PFSK-1 (cell line): ENCODE data around the gene NDUFAF3.

Experiments
- FOXP2 ChIP-seq: optimal IDR thresholded peaks from 2 replicates; pipeline ENCODE3; 2011; ENCODE audit warnings: borderline replicate concordance, control low read depth, inconsistent platforms; ENCODE audit not compliant: insufficient read depth; ENCODE audit errors: extremely low read length, extremely low read depth
- POLR2AphosphoS5 ChIP-seq: IDR thresholded peaks from 2 replicates; pipeline ENCODE4 v1.6.1; 2012; ENCODE audit warnings: low read depth, mild to moderate bottlenecking, control low read depth, low read length, moderate library complexity
- SIN3A ChIP-seq: IDR thresholded peaks from 2 replicates; pipeline ENCODE4 v1.6.1; 2012; ENCODE audit warnings: mild to moderate bottlenecking, low read length, moderate library complexity, borderline replicate concordance; ENCODE audit not compliant: insufficient read depth
- TAF1 ChIP-seq: IDR thresholded peaks from 2 replicates; pipeline ENCODE4 v1.6.1; 2012; ENCODE audit warnings: low read length, control low read depth, borderline replicate concordance; ENCODE audit not compliant: insufficient read depth
- TF ChIP-seq, protein P1 (sequence below), 2 experiments: IDR thresholded peaks; 2 replicates each; pipeline versions ENCODE4 v1.6.1 to v1.8.0; 2011 to 2012; ENCODE audit warnings: low read depth in 2 of 2, low read length in 2 of 2, control low read depth in 1 of 2, inconsistent platforms in 1 of 2, mild to moderate bottlenecking in 1 of 2, moderate library complexity in 1 of 2; ENCODE audit not compliant: insufficient read depth in 1 of 2

NDUFAF3 gene

DNA sequence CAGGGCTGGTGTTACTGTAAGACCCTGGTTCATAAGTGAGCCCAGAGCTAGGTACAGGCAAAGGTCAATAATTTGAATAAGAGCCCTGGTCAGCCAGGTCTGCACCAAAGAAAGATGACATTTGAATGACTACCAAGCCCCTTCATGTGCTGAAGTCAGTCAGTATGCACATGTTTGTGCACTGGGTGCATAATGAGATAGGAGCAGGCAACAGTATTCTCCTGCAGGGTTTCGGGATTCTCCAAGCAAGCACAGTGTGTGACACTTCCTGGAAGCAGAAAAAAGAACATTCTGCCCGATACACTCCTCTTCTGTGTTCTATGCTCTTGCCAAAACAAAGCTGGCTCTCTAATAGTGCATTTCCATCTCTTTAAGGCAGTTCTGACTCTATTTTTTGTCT lies 12.7 kb downstream of the NDUFAF3 start:
- TF ChIP-seq, protein P1, sequence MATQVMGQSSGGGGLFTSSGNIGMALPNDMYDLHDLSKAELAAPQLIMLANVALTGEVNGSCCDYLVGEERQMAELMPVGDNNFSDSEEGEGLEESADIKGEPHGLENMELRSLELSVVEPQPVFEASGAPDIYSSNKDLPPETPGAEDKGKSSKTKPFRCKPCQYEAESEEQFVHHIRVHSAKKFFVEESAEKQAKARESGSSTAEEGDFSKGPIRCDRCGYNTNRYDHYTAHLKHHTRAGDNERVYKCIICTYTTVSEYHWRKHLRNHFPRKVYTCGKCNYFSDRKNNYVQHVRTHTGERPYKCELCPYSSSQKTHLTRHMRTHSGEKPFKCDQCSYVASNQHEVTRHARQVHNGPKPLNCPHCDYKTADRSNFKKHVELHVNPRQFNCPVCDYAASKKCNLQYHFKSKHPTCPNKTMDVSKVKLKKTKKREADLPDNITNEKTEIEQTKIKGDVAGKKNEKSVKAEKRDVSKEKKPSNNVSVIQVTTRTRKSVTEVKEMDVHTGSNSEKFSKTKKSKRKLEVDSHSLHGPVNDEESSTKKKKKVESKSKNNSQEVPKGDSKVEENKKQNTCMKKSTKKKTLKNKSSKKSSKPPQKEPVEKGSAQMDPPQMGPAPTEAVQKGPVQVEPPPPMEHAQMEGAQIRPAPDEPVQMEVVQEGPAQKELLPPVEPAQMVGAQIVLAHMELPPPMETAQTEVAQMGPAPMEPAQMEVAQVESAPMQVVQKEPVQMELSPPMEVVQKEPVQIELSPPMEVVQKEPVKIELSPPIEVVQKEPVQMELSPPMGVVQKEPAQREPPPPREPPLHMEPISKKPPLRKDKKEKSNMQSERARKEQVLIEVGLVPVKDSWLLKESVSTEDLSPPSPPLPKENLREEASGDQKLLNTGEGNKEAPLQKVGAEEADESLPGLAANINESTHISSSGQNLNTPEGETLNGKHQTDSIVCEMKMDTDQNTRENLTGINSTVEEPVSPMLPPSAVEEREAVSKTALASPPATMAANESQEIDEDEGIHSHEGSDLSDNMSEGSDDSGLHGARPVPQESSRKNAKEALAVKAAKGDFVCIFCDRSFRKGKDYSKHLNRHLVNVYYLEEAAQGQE (IDR thresholded peaks at IDR 0.05; ENCODE audit: insufficient read depth in 1 of 2, low read depth in 2 of 2, low read length in 2 of 2) = no peak
- no peak for TF ChIP-seq FOXP2
- no peak for TF ChIP-seq POLR2AphosphoS5
- TF ChIP-seq SIN3A = no peak
- TF ChIP-seq TAF1 = no peak

DNA sequence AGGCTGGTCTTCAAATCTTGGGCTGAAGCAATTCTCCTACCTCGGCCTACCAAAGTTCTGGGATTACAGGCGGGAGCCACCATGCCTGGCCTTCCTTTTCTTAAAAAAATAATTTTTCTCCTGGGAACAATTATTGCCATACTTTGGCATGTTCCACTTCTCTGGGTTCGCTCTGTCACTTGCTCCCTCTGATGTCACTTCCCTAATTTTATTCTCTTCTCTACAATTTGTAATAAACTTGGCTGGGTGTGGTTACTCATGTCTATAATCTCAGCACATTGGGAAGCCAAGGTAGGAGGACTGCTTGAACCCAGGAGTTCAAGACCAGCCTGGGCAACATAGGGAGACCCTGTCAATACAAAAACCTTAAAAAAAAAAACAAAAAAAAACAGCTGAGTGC lies 13.4 kb downstream of the NDUFAF3 start:
- TF ChIP-seq, protein P1 (IDR thresholded peaks at IDR 0.05; ENCODE audit: insufficient read depth in 1 of 2, low read depth in 2 of 2, low read length in 2 of 2) = no peak
- TF ChIP-seq POLR2AphosphoS5 = no peak
- no peak for TF ChIP-seq SIN3A
- TF ChIP-seq TAF1 = no peak
- TF ChIP-seq FOXP2 = no peak

DNA sequence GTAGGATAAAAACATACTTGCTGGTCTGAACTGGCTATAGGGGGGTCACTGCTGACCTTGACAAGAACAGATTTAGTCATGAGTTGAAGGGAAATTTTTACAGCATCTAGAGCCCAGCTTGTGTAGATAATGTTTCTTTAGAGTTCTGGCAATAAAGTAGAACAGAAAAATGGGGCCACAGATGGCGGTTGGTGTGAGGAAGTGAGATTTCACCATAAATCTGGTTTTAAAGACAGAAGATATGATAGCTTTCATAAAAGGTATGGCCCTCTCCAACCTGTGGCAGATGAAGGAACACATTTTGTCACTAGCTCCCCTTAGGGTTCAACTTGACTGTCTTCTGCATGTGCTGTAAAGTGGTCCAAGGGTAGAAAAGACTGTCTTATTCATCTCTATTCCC lies 31.6 kb downstream of the NDUFAF3 start:
- no peak for TF ChIP-seq FOXP2
- TF ChIP-seq, protein P1 (IDR thresholded peaks at IDR 0.05; ENCODE audit: insufficient read depth in 1 of 2, low read depth in 2 of 2, low read length in 2 of 2) = no peak
- no peak for TF ChIP-seq SIN3A
- no peak for TF ChIP-seq POLR2AphosphoS5
- TF ChIP-seq TAF1 = no peak

DNA sequence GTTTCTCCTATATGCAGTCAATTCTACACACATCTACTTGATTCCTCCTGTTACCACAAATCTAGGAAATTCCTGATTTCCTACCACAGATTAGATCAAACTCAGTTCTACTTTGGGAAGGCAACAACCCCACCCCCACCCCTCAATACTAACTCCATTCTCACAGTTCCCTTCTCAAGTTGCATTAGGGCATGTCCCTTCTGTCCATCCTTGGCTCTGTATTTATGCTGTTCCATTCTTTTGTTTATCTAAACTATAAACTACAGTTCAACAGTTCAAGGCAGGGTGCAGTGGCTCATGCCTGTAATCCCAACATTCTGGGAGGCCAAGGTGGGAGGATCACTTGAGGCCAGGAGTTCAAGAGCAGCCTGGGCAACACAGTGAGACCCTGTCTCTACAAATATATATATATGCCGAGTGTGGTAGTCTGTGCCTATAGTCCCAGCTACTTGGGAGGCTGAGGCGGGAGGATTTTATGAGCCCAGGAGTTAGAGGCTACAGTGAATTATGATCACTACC lies 32.5 kb downstream of the NDUFAF3 start:
- TF ChIP-seq, protein P1 (IDR thresholded peaks at IDR 0.05; ENCODE audit: insufficient read depth in 1 of 2, low read depth in 2 of 2, low read length in 2 of 2) = no peak
- TF ChIP-seq FOXP2 (no peak), TAF1 (no peak), POLR2AphosphoS5 (no peak), SIN3A (no peak)

GRCh38 chr3:49057268-49057667 lies 35.3 kb downstream of the NDUFAF3 start:
- TF ChIP-seq SIN3A (no peak), TAF1 (no peak), POLR2AphosphoS5 (no peak), FOXP2 (no peak)
- TF ChIP-seq, protein P1 (IDR thresholded peaks at IDR 0.05; ENCODE audit: insufficient read depth in 1 of 2, low read depth in 2 of 2, low read length in 2 of 2) = no peak
